IPS-15b (cell line): ENCODE measurements around the gene PCDH15.

Source experiments
- H3K27me3 ChIP-seq: one replicate; pipeline ENCODE4 v1.6.1; 2013; ENCODE audit warnings: low read length; ENCODE audit not compliant: control insufficient read depth, insufficient read depth
- H3K36me3 ChIP-seq: one replicate; pipeline ENCODE4 v1.6.1; 2013; ENCODE audit warnings: low read length; ENCODE audit not compliant: control insufficient read depth, insufficient read depth
- H3K4me1 ChIP-seq: one replicate; pipeline ENCODE4 v1.6.1; 2013; ENCODE audit warnings: mild to moderate bottlenecking, low read length; ENCODE audit not compliant: control insufficient read depth, insufficient read depth
- H3K4me3 ChIP-seq: one replicate; pipeline ENCODE4 v1.5.1; 2013; ENCODE audit warnings: low read depth, low read length
- H3K9ac ChIP-seq: one replicate; pipeline ENCODE4 v1.6.1; 2013; ENCODE audit warnings: low read depth, mild to moderate bottlenecking, low read length
- H3K9me3 ChIP-seq: one replicate; pipeline ENCODE4 v1.6.1; 2013; ENCODE audit warnings: mild to moderate bottlenecking, low read length; ENCODE audit not compliant: control insufficient read depth, insufficient read depth

The PCDH15 gene

GRCh38 chr10:54203401-54203800 is 597.6 kb downstream of the PCDH15 start:
- H3K9me3 ChIP-seq = no peaks in the 10 kb centered on the region
- H3K4me3 ChIP-seq = no peak overlapping the region
- no peaks in the 10 kb centered on the region for H3K36me3 ChIP-seq
- H3K27me3 ChIP-seq = no peaks in the 10 kb centered on the region
- H3K9ac ChIP-seq = no peak overlapping the region
- H3K4me1 ChIP-seq = no peaks in the 10 kb centered on the region

GRCh38 chr10:54198051-54198450 is 603.0 kb downstream of the PCDH15 start:
- H3K9ac ChIP-seq = no peak overlapping the region
- no peak overlapping the region for H3K4me3 ChIP-seq
- no peaks in the 10 kb centered on the region for H3K9me3 ChIP-seq
- no peaks in the 10 kb centered on the region for H3K36me3 ChIP-seq
- H3K27me3 ChIP-seq = no peaks in the 10 kb centered on the region
- H3K4me1 ChIP-seq = no peaks in the 10 kb centered on the region

DNA sequence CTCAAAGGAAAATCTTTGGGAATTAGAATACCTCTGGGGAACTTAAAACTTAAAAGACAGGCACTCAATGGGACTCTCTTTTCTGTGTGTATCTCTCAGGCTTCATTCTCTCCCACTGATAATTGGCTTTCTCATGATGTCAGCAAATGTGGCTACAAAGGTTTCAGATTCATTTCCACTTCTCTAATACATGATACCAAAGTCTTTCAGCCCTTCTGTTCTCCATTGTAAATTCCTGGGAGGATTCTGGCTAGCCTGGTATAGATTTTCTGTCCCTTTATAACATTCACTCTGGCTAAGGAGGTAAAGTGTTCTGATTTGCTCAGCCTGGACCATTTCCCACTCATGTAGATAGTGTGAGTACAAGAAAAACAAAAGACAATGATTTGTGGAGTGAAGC is 606.2 kb downstream of the PCDH15 start:
- Histone ChIP-seq H3K9me3 (no peaks in the 10 kb centered on the region), H3K27me3 (no peaks in the 10 kb centered on the region), H3K9ac (no peak overlapping the region), H3K36me3 (no peaks in the 10 kb centered on the region), H3K4me1 (no peaks in the 10 kb centered on the region), H3K4me3 (no peak overlapping the region)

- no peaks in the 10 kb centered on the region for H3K4me1 ChIP-seq
- no peak overlapping the region for H3K4me3 ChIP-seq
- no peaks in the 10 kb centered on the region for H3K9me3 ChIP-seq
- no peak overlapping the region for H3K9ac ChIP-seq
- H3K36me3 ChIP-seq = no peaks in the 10 kb centered on the region
- H3K27me3 ChIP-seq = no peaks in the 10 kb centered on the region
Measured at GRCh38 chr10:54159924-54160323, 641.1 kb downstream of the PCDH15 start.

GRCh38 chr10:54148508-54148907 is 652.5 kb downstream of the PCDH15 start:
- Histone ChIP-seq H3K4me1 (no peaks in the 10 kb centered on the region), H3K9me3 (no peaks in the 10 kb centered on the region), H3K27me3 (no peaks in the 10 kb centered on the region), H3K36me3 (no peaks in the 10 kb centered on the region), H3K9ac (no peak overlapping the region), H3K4me3 (no peak overlapping the region)

GRCh38 chr10:54139819-54140428 is 661.1 kb downstream of the PCDH15 start:
- H3K9ac ChIP-seq = no peak overlapping the region
- no peaks in the 10 kb centered on the region for H3K27me3 ChIP-seq
- peaks cover 4% of the 10 kb centered on the region for H3K36me3 ChIP-seq
- no peak overlapping the region for H3K4me3 ChIP-seq
- H3K9me3 ChIP-seq = peaks cover 25% of the 10 kb centered on the region
- no peaks in the 10 kb centered on the region for H3K4me1 ChIP-seq

DNA sequence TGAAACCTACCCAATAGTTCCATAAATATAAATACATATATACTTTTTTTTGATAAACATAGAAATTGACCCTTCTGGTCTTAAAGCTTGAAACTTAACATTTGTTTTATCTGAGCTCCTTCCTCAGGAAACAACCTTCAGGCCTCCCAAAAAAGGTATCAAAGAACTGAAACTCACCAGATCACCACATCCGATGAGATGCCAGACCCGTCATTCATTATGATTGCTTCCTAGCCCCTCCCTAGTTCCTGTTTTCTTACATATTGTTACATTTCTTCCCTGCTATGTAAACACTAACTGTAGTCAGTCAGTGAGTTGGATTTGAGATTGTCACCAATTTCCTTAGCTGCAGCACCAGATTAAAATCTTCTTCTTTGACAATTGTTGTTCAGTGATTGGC is 663.6 kb downstream of the PCDH15 start:
- Histone ChIP-seq H3K9ac (no peak overlapping the region), H3K36me3 (peaks cover 4% of the 10 kb centered on the region), H3K4me1 (no peaks in the 10 kb centered on the region), H3K27me3 (no peaks in the 10 kb centered on the region), H3K9me3 (peaks cover 24% of the 10 kb centered on the region), H3K4me3 (no peak overlapping the region)

DNA sequence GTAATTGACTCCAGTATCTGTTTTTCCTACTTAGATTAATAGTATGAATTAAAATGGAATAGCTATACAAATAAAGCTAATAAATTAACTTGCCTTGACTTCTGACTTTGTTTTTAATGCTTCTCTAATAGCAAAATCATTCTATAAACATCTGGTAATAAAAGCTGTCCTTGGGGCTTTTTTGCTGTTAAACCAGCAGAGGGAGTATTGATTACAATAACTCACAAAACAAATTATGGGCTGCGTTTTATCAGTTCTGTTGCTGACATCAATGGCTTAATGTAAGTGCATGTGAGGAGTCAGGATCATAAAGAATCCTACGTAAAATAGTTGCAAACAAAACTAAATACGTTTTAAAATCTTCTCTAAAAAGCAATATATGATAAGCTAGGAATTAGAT is 667.8 kb downstream of the PCDH15 start:
- no peaks in the 10 kb centered on the region for H3K36me3 ChIP-seq
- H3K4me3 ChIP-seq = no peak overlapping the region
- no peaks in the 10 kb centered on the region for H3K27me3 ChIP-seq
- peaks cover 2% of the 10 kb centered on the region for H3K9me3 ChIP-seq
- H3K4me1 ChIP-seq = no peaks in the 10 kb centered on the region
- H3K9ac ChIP-seq = no peak overlapping the region

- Histone ChIP-seq H3K4me1 (no peaks in the 10 kb centered on the region), H3K36me3 (no peaks in the 10 kb centered on the region), H3K9me3 (no peaks in the 10 kb centered on the region), H3K4me3 (no peak overlapping the region), H3K27me3 (no peaks in the 10 kb centered on the region), H3K9ac (no peak overlapping the region)
Measured at GRCh38 chr10:54131833-54132232, 669.2 kb downstream of the PCDH15 start.

GRCh38 chr10:54130394-54130793 is 670.6 kb downstream of the PCDH15 start:
- Histone ChIP-seq H3K9me3 (no peaks in the 10 kb centered on the region), H3K9ac (no peak overlapping the region), H3K36me3 (no peaks in the 10 kb centered on the region), H3K4me3 (no peak overlapping the region), H3K27me3 (no peaks in the 10 kb centered on the region), H3K4me1 (no peaks in the 10 kb centered on the region)

DNA sequence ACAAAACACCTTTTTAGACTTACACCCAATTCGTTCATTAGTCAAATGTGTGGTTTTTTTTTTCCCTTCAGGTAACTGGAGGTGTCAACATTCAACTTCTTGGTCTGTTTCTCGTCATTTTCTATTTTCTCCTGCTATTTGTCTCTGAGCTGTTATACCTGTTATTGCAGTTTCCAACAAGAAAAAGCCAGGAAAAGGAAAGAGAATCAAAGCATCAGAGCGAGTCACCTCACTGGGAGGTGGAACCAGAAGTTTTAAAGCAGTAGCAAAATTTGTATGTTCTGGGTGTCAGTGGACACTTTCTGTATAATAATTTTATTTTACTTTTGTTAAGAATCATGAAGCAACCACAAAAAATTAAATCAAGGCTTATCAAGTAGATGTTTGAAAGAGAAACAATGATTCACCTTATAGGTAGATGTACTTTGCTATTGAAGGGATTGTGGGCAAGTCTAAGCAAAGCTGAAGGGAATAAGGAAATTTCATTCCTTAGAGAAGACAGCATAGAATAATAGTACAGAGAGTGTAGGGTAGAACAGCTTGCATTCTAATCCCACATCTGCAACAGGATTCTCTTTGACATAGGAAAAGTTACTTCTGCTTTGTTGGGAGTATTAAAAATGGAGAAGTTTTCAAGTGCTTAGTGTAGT is 675.8 kb downstream of the PCDH15 start:
- Histone ChIP-seq H3K4me1 (no peaks in the 10 kb centered on the region), H3K9ac (no peak overlapping the region), H3K27me3 (no peaks in the 10 kb centered on the region), H3K4me3 (no peak overlapping the region), H3K9me3 (no peaks in the 10 kb centered on the region), H3K36me3 (no peaks in the 10 kb centered on the region)

DNA sequence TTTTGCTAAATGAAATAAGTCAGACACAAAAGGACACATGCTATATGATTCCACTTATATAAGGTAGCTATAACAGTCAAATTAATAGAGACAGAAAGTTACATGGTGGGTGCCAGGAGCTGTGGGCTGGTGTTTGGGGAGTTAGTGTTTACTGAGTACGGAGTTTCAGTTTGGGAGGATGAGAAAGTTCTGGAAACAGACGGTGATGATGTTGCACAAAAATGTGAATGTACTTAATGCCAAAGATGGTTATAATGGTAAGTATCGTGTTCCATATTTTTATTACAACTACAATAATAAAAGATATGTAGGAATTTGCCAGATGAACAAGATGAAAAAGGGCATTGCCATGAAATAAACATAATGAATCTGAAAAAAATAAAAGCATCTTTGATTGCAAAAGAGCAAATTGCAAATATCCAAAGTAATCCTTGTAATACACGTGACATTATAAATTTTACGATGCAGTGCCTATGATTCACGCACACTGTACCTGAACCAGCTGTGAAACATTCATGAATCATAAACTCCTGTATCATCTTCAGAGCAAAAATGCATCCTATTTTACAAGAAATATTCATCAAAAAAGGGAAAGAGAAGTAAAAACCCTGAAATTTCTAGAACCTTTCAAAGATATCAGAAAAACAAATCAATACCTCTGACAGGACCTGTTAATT is 676.7 kb downstream of the PCDH15 start:
- Histone ChIP-seq H3K4me1 (no peaks in the 10 kb centered on the region), H3K27me3 (no peaks in the 10 kb centered on the region), H3K4me3 (no peak overlapping the region), H3K9ac (no peak overlapping the region), H3K9me3 (no peaks in the 10 kb centered on the region), H3K36me3 (no peaks in the 10 kb centered on the region)
